Activated naive CD4-positive, alpha-beta T cell treated with anti-CD3 and anti-CD28 coated beads, Interleukin-2, amount 50 U/mL, for 24 hours (primary cell): ENCODE data around the gene DENND4C.
"Not testable (repeated sequence)": the region's sequence is repeated elsewhere in the genome, so short reads cannot be mapped to it uniquely, and the experiment has no call there.

Source experiments
- H3K27ac Mint-ChIP-seq: one replicate; pipeline ENCODE4 v1.8.0; 2021; ENCODE audit warnings: mild to moderate bottlenecking, mixed read lengths
- H3K27me3 Mint-ChIP-seq: one replicate; pipeline ENCODE4 v1.8.0; 2021; ENCODE audit warnings: mixed read lengths
- H3K36me3 Mint-ChIP-seq: one replicate; pipeline ENCODE4 v1.8.0; 2021; ENCODE audit warnings: mixed read lengths
- H3K4me1 Mint-ChIP-seq: one replicate; pipeline ENCODE4 v1.8.0; 2021; ENCODE audit warnings: mixed read lengths
- H3K4me3 Mint-ChIP-seq: one replicate; pipeline ENCODE4 v1.8.0; 2021; ENCODE audit warnings: mild to moderate bottlenecking, mixed read lengths
- H3K9me3 Mint-ChIP-seq: one replicate; pipeline ENCODE4 v1.8.0; 2021; ENCODE audit warnings: mixed read lengths

DENND4C gene

GRCh38 chr9:19358701-19359100 lies 128.2 kb downstream of the DENND4C start:
- H3K27me3 Mint-ChIP-seq, result no peaks in the 10 kb centered on the region
- H3K4me1 Mint-ChIP-seq, result no peaks in the 10 kb centered on the region
- no peak overlapping the region for H3K4me3 Mint-ChIP-seq
- no peak overlapping the region for H3K27ac Mint-ChIP-seq
- H3K9me3 Mint-ChIP-seq, result no peaks in the 10 kb centered on the region
- H3K36me3 Mint-ChIP-seq, result peaks cover 9% of the 10 kb centered on the region

GRCh38 chr9:19369107-19369506 lies 138.6 kb downstream of the DENND4C start:
- Mint-ChIP-seq H3K4me1 (peaks cover 4% of the 10 kb centered on the region), H3K36me3 (peaks cover 5% of the 10 kb centered on the region), H3K27ac (no peak overlapping the region), H3K9me3 (no peaks in the 10 kb centered on the region), H3K4me3 (no peak overlapping the region), H3K27me3 (no peaks in the 10 kb centered on the region)

GRCh38 chr9:19371942-19372341 lies 141.4 kb downstream of the DENND4C start:
- Mint-ChIP-seq H3K27me3 (no peaks in the 10 kb centered on the region), H3K36me3 (peaks cover 15% of the 10 kb centered on the region), H3K4me3 (no peak overlapping the region), H3K27ac (no peak overlapping the region), H3K9me3 (no peaks in the 10 kb centered on the region), H3K4me1 (peaks cover 11% of the 10 kb centered on the region)

- H3K27ac Mint-ChIP-seq, result no peak overlapping the region
- H3K27me3 Mint-ChIP-seq, result no peaks in the 10 kb centered on the region
- peaks cover 21% of the 10 kb centered on the region for H3K36me3 Mint-ChIP-seq
- no peak overlapping the region for H3K4me3 Mint-ChIP-seq
- H3K9me3 Mint-ChIP-seq, result no peaks in the 10 kb centered on the region
- peaks cover 17% of the 10 kb centered on the region for H3K4me1 Mint-ChIP-seq
Observed at GRCh38 chr9:19372567-19372966, 142.1 kb downstream of the DENND4C start.

GRCh38 chr9:19373527-19373926 lies 143.0 kb downstream of the DENND4C start:
- Mint-ChIP-seq H3K9me3 (no peaks in the 10 kb centered on the region), H3K4me3 (no peak overlapping the region), H3K27ac (peak overlapping the region; percentile 81), H3K4me1 (peaks cover 24% of the 10 kb centered on the region), H3K36me3 (peaks cover 31% of the 10 kb centered on the region), H3K27me3 (no peaks in the 10 kb centered on the region)

- Mint-ChIP-seq H3K27ac (peak overlapping the region; percentile 87), H3K36me3 (peaks cover 45% of the 10 kb centered on the region), H3K4me3 (peak overlapping the region; percentile 53)
Observed at GRCh38 chr9:19375538-19375937, 145.0 kb downstream of the DENND4C start.

GRCh38 chr9:19376931-19377330 lies 146.4 kb downstream of the DENND4C start:
- Mint-ChIP-seq H3K27ac (peak overlapping the region; percentile 88), H3K4me3 (peak overlapping the region; percentile 99), H3K9me3 (peaks cover 6% of the 10 kb centered on the region), H3K36me3 (peaks cover 45% of the 10 kb centered on the region), H3K27me3 (no peaks in the 10 kb centered on the region), H3K4me1 (peaks cover 43% of the 10 kb centered on the region)

More at GRCh38 chr9:19375538-19375937, 145.0 kb downstream of the DENND4C start:
- Mint-ChIP-seq H3K27me3 (no peaks in the 10 kb centered on the region), H3K4me1 (peaks cover 30% of the 10 kb centered on the region), H3K9me3 (no peaks in the 10 kb centered on the region)

- Mint-ChIP-seq H3K36me3 (peaks cover 45% of the 10 kb centered on the region), H3K9me3 (peaks cover 6% of the 10 kb centered on the region), H3K4me3 (peak overlapping the region; percentile 99), H3K27ac (peak overlapping the region; percentile 100), H3K4me1 (peaks cover 43% of the 10 kb centered on the region), H3K27me3 (no peaks in the 10 kb centered on the region)
Observed at GRCh38 chr9:19378164-19378563, 147.7 kb downstream of the DENND4C start.

- H3K4me1 Mint-ChIP-seq, result peaks cover 43% of the 10 kb centered on the region
- H3K9me3 Mint-ChIP-seq, result peaks cover 6% of the 10 kb centered on the region
- H3K27ac Mint-ChIP-seq, result peak overlapping the region; percentile 100
- peak overlapping the region; percentile 99 for H3K4me3 Mint-ChIP-seq
- no peaks in the 10 kb centered on the region for H3K27me3 Mint-ChIP-seq
- H3K36me3 Mint-ChIP-seq, result peaks cover 45% of the 10 kb centered on the region
Observed at GRCh38 chr9:19378647-19379046, 148.2 kb downstream of the DENND4C start.

GRCh38 chr9:19379283-19379682 lies 148.8 kb downstream of the DENND4C start:
- H3K36me3 Mint-ChIP-seq, result peaks cover 45% of the 10 kb centered on the region
- H3K4me1 Mint-ChIP-seq, result peaks cover 43% of the 10 kb centered on the region

GRCh38 chr9:19379697-19380046 lies 149.2 kb downstream of the DENND4C start:
- no peaks in the 10 kb centered on the region for H3K27me3 Mint-ChIP-seq
- peaks cover 45% of the 10 kb centered on the region for H3K36me3 Mint-ChIP-seq
- peak overlapping the region; percentile 99 for H3K4me3 Mint-ChIP-seq
- peak overlapping the region; percentile 100 for H3K27ac Mint-ChIP-seq
- peaks cover 43% of the 10 kb centered on the region for H3K4me1 Mint-ChIP-seq
- H3K9me3 Mint-ChIP-seq, result peaks cover 6% of the 10 kb centered on the region

More at GRCh38 chr9:19379283-19379682, 148.8 kb downstream of the DENND4C start:
- peak overlapping the region; percentile 100 for H3K27ac Mint-ChIP-seq
- peak overlapping the region; percentile 99 for H3K4me3 Mint-ChIP-seq
- peaks cover 6% of the 10 kb centered on the region for H3K9me3 Mint-ChIP-seq
- H3K27me3 Mint-ChIP-seq, result no peaks in the 10 kb centered on the region

- Mint-ChIP-seq H3K36me3 (peaks cover 39% of the 10 kb centered on the region), H3K9me3 (peaks cover 6% of the 10 kb centered on the region), H3K27me3 (no peaks in the 10 kb centered on the region), H3K27ac (peak overlapping the region; percentile 100), H3K4me3 (peak overlapping the region; percentile 99), H3K4me1 (peaks cover 43% of the 10 kb centered on the region)
Observed at GRCh38 chr9:19380826-19381075, 150.3 kb downstream of the DENND4C start.

GRCh38 chr9:19381656-19382055 lies 151.2 kb downstream of the DENND4C start:
- Mint-ChIP-seq H3K9me3 (peaks cover 6% of the 10 kb centered on the region), H3K27ac (no peak overlapping the region), H3K4me1 (peaks cover 35% of the 10 kb centered on the region), H3K4me3 (no peak overlapping the region), H3K36me3 (peaks cover 31% of the 10 kb centered on the region), H3K27me3 (no peaks in the 10 kb centered on the region)

GRCh38 chr9:19385212-19385611 lies 154.7 kb downstream of the DENND4C start:
- H3K4me1 Mint-ChIP-seq, result peaks cover 16% of the 10 kb centered on the region
- H3K36me3 Mint-ChIP-seq, H3K27ac Mint-ChIP-seq, H3K4me3 Mint-ChIP-seq, H3K9me3 Mint-ChIP-seq, H3K27me3 Mint-ChIP-seq: not testable (repeated sequence)

- Mint-ChIP-seq H3K4me3 (no peak overlapping the region), H3K36me3 (no peaks in the 10 kb centered on the region), H3K9me3 (peaks cover 4% of the 10 kb centered on the region), H3K27me3 (no peaks in the 10 kb centered on the region), H3K27ac (no peak overlapping the region), H3K4me1 (peaks cover 9% of the 10 kb centered on the region)
Observed at GRCh38 chr9:19385786-19386501, 155.5 kb downstream of the DENND4C start.

GRCh38 chr9:19386502-19387044 lies 156.1 kb downstream of the DENND4C start:
- H3K27ac Mint-ChIP-seq, result no peak overlapping the region
- no peaks in the 10 kb centered on the region for H3K27me3 Mint-ChIP-seq
- no peak overlapping the region for H3K4me3 Mint-ChIP-seq
- peaks cover 4% of the 10 kb centered on the region for H3K4me1 Mint-ChIP-seq
- no peaks in the 10 kb centered on the region for H3K9me3 Mint-ChIP-seq
- no peaks in the 10 kb centered on the region for H3K36me3 Mint-ChIP-seq

GRCh38 chr9:19387317-19387716 lies 156.8 kb downstream of the DENND4C start:
- no peak overlapping the region for H3K4me3 Mint-ChIP-seq
- no peaks in the 10 kb centered on the region for H3K4me1 Mint-ChIP-seq
- no peaks in the 10 kb centered on the region for H3K9me3 Mint-ChIP-seq
- H3K27me3 Mint-ChIP-seq, result no peaks in the 10 kb centered on the region
- no peaks in the 10 kb centered on the region for H3K36me3 Mint-ChIP-seq
- no peak overlapping the region for H3K27ac Mint-ChIP-seq
